ENCODE measurements around the gene TECPR2.
A peak's percentile ranks its signal among the peaks of the same experiment; 100 is the strongest.

Gene TECPR2

DNA sequence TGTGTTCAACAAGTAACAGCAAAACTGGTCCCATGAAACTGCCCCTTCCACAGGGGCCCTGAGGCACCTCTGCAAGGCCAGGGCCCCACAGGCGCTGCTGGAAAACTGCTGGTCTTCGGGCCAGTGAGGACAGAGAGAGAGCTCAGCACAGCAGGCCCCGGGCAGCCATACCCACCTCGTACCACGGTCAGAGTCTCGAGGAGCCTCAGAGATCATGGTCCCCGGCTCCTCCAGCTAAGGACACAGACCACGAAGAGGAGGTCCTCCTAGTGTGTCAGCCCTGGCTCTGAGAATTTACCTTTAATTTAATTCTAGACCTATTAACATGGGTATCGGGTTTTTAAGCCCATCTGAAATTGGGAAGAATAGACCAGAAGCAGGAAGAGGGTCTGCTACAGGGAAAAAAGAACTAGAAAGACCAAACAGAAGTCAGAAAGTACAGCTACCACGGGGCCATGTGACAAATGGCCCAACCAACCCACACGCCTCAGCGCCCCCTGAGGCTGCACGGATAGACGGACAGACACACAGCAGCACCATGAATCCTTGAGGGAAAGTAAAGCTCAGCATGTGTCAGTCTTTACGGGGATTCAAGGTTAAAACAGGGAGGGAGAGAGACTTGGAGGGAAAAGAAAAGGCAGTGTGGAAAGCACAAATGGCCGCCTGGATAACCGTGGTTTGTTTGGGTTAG lies 123.9 kb downstream of the TECPR2 start:
- in situ Hi-C loops (cut with MboI; ENCODE audit: low pct_unique_long_range_greater_than_20kb, low sequenced_read_pairs), result no loop called here
- DNase-seq, result no peak

DNA sequence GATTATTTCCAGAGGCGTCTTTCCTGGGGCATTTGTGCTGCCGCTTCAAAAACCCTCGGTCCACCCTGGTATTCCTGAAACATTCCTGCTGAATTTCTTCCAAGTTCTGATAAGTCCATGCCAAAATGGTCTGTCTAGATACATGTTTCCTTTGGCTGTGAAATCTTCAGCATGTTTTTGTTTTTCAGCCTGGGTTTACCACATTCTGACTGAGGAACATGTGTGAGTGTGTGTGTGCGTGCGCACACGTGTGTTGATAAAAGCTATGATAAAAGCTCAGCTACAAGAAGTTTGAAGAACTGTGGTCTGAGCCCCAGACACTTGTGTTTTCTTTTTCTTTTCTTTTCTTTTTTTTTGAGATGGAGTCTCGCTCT lies 124.5 kb downstream of the TECPR2 start:
- in situ Hi-C loops (cut with MboI; ENCODE audit: low pct_unique_long_range_greater_than_20kb, low sequenced_read_pairs), result no loop called here

DNA sequence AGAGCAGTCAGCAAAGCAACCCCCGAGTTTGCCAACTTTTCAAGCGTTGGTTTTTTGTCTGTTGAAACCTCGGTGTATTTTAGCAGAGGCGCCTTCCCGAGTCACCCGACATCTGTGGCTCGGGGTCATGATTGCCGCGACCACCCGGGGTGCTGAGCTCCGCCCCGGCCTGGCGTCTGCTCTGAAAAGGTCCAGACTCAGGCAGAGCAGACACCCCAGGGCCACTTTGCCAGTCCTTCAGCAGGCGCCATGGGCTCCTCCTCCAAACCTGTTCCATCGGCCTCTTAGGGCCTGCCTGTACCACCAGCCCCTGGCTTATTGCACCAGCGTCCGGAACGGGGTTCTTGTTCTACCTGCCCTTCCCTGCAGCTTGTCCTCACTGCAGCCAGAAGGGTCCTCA lies 127.7 kb downstream of the TECPR2 start:
- in situ Hi-C loops (cut with MboI; ENCODE audit: low pct_unique_long_range_greater_than_20kb, low sequenced_read_pairs), result no loop called here
- DNase-seq, result no peak

More for the DNA sequence above, 124.5 kb downstream of the TECPR2 start:
- no peak for DNase-seq

DNA sequence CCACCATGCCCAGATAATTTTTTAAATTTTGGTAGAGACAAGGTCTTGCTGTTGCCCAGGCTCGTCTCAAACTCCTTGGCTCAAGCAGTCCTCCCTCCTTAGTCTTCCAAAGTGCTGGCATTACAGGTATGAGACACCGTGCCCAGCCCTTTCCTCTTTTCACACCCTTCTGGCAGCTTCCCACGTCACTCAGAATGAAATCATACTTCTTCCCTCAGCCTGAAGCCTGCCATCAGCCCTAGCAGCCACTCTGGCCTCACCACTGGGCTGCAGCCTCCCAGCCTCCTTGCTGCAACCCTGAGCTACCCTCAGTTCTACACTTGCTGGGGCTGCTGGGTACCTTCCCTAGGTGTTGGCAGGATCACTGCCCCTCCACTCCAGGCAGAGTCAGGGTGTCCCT lies 128.6 kb downstream of the TECPR2 start:
- in situ Hi-C loops (cut with MboI; ENCODE audit: low pct_unique_long_range_greater_than_20kb, low sequenced_read_pairs), result no loop called here
- DNase-seq, result no peak

DNA sequence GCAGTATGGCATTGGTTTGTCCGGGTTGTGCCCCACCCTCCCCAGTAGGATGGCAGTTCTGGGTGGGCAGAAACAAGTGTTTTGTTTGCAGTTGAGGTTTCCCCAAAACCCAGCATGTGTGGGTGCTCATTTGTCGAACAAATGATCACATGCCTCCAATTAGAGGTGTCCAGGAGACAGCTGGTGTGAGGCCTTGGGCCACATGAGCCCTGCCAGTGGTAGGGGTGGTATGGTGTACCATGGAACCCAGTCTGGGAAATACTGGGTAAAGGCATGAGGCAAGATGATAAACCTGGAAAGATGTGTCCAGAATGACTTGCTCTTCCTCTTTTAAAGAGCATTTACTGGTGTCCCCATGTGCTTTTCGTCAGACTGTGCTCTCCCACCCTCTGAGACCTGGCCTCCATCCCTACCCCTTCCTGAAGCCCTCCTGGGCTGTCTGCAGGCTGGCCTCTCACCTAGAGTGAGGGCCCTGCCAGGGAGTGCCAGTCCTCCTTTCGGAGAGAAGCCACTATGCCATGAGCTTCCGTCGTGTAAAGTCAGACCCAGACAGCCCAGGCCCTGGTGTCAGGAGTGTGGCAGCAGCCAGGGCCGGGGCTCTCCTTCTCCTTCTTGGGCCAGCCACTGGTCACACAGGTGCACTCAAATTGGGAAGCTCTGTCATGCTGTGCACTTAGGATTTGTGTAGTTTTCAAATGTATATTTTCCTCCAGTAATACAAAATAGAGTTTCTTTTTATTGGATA lies 129.2 kb downstream of the TECPR2 start:
- no peak for DNase-seq
- in situ Hi-C loops (cut with MboI; ENCODE audit: low pct_unique_long_range_greater_than_20kb, low sequenced_read_pairs), result no loop called here

DNA sequence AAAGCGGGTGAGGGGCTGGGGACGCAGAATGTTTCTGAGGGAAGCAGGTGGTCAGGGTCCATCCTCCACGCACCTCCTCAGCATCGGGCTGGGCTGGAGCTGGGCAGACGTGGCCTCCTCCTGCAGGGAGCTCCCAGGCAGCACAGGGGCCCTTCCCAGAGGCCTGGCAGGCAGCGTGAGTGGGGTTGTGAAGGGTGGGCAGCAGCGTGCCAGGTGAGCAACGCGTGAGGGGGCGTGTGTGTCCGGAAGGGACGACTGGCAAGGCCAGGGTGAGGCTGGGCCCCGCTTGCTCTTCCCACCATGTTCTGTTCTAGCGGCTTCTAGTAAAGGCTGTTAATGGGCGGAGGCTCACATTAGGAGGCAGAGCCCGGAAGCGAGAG lies 129.8 kb downstream of the TECPR2 start:
- no peak for DNase-seq
- in situ Hi-C loops (cut with MboI; ENCODE audit: low pct_unique_long_range_greater_than_20kb, low sequenced_read_pairs), result no loop called here

DNA sequence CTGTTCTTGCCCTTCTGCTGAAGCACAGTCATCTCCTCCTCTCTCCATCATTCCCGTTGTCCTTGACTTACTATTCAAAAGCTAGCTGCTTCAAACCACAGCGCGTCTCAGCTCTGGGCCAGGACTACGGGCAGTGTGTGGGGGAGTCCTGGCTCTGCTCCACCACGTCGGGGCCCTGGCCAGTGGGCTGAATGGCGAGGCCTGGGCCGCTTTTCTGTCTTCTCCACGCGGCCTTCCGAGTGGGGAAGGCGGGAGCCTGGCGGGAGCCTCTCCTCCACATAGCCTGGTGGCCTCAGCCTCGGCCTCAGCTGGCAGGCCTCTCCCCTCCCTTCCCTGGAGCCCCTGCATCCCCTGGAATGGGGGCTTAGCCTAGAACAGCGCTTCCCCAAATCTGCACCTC lies 130.4 kb downstream of the TECPR2 start:
- in situ Hi-C loops (cut with MboI; ENCODE audit: low pct_unique_long_range_greater_than_20kb, low sequenced_read_pairs), result no loop called here
- no peak for DNase-seq

DNA sequence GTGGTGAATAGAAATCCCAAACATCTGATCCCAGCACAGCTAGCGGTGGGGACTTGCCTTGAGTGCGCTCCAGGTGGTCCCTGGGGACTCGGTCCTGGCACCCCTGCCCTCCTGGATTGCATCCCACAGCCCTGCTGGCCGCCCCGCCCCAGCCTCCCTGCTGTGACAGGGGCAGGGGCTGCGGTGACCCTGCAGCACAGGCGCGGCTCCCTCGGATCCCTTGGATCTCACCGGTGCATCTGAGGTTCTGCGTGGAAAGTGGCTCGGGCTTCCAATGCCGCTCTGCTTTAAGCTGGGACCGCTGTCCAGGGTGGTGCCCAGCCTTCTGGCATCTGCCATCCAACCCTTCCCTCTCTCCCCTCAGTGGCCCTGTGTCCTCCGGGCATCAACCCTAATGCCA lies 130.8 kb downstream of the TECPR2 start:
- in situ Hi-C loops (cut with MboI; ENCODE audit: low pct_unique_long_range_greater_than_20kb, low sequenced_read_pairs), result no loop called here

DNA sequence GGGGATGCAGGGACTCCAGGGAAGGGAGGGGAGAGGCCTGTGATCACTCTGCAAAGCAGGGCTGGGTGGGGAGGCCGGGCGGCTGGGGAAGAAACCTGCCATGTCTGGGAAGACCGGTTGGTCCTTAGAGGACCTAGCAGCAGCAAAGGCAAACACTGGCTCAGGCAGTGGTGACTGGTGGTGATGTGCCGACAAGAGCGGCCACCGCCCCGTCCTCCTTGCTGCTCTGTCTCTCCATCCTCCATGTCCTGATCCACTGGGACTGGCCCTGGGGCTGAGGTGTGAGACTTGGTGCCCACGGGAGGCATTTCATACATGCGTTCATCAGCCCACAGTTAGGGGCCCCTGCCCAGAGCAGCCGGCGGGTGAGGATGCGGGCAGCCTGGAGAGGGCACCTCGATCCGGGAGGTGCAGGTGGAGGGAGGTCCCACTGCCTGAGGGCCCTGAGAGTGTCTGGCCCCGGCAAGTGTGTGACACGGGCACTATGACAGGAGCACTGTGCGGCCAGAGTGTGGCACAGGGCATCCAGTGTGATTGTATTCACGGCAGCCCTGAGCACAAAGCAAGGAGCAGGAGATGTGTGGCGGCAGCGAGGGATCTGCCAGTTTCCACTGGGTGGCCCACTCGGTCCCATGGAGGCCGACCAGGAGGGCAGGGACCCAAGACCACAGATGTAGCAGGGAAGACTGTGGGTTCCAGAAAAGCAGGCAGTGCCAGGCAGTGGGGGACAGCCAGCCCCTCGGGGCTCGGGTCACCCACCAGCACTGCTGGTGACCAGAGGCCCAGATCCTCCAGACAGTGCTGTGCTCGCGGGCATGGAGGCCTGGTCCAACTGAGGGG lies 133.0 kb downstream of the TECPR2 start:
- in situ Hi-C loops (cut with MboI; ENCODE audit: low pct_unique_long_range_greater_than_20kb, low sequenced_read_pairs), result no loop called here
- DNase-seq, result no peak

More for the DNA sequence above, 130.8 kb downstream of the TECPR2 start:
- no peak for DNase-seq

DNA sequence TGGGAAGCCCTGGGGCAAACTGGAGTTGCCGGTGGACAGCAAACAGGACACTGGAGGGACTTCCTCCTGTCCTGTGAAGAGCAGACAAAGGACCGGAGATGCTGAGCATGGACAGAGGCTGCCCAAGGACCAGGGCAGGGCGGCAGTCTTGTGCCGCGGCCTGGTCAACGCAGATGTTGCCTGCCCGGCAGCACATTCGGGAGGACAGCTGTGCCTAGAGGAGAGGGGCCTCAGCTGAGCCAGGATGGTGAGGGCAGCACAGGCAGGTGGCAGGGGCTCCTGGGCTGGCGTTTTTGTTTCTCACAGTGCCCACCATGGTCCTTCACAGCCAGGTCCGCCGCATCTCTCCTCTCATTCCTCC lies 133.6 kb downstream of the TECPR2 start:
- DNase-seq, result no peak
- in situ Hi-C loops (cut with MboI; ENCODE audit: low pct_unique_long_range_greater_than_20kb, low sequenced_read_pairs), result no loop called here

DNA sequence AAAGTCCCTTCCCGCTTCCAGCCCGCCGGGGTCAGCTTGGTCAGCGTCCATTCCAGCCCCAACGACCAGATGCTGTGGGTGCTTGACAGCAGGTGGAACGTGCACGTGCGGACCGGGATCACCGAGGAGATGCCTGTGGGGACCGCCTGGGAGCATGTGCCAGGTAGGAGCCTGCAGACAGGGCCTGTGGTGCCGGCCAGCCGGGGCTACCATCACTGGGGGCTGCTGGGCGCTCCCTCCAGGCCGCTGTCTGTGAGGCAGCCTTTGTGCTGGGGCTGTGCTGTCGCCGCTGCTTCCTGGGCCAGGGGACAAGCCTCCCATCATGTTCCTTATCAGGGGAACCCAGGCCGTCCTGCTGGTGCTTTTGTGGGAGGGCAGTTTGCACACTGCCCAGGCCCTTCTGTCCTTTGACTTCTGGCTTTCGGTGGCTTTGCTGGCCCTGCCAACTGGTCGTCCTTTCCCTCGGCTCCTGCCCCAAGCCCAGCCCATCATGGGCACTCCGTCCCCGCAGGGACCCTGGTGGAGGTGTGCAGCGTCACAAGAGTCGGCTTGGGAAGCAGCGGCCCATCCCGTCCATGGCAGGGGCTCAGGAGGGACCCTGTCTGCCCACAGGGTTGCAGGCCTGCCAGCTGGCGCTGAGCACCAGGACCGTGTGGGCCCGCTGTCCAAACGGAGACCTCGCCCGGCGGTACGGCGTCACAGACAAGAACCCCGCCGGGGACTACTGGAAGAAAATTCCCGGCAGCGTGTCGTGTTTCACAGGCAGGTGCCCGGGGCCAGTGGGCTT lies 134.4 kb downstream of the TECPR2 start:
- no peak for DNase-seq
- in situ Hi-C loops (cut with MboI; ENCODE audit: low pct_unique_long_range_greater_than_20kb, low sequenced_read_pairs), result no loop called here

DNA sequence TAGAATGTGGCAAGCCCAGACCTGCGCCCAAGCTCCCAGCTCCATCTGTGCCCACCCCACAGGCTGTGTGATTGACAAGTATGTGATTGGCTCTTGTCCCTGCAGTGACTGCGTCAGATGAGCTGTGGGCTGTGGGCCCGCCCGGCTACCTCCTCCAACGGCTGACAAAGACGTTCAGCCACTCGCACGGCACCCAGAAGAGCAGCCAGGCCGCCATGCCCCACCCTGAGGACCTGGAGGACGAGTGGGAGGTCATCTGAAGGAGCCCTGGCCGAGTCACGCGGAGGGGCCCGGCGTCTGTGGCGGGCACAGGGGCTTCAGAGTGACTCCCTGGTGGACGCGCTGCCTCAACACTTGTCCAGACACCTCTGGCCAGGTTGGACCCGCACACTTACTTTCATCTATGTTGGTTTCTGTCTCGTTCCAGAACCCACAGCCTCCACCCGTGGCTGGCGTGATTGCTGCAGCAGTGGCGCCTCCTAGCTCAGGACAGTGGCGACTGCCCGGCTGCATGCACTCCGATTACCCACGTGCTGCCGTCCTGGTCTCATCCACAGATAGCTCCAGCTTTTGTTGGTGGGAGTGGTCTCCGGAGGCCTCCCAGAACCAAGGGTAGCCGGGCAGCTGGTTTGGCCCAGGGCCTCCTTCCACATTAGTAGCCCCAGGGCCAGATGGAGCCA lies 135.4 kb downstream of the TECPR2 start:
- in situ Hi-C loops (cut with MboI; ENCODE audit: low pct_unique_long_range_greater_than_20kb, low sequenced_read_pairs), result no loop called here
- DNase-seq, result no peak

DNA sequence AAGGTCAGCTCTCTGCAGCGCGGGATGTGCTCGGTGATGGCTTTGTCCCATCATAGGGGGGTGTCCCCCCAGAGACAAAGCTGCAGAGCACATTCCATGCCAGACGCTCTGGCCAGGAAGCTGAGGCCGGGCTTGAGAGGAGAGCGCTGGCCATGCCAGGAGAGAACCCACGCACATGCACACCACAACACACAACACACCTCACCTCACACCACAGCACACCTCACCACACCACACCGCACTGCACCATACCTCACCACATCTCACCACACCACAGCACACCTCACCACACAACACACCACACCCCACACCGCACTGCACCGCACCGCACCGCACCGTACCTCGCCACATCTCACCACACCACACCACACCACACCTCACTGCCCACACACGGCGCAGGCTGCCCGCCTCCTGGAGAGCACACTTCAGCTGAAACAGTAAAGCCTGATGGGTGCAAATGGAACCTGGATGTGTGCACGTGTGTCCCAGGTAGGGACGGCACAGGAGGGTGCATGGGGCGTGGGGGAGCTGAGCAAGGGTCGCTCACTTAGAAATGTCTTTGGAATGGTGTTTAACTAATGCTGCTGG lies 136.0 kb downstream of the TECPR2 start:
- no peak for DNase-seq
- in situ Hi-C loops (cut with MboI; ENCODE audit: low pct_unique_long_range_greater_than_20kb, low sequenced_read_pairs), result no loop called here

DNA sequence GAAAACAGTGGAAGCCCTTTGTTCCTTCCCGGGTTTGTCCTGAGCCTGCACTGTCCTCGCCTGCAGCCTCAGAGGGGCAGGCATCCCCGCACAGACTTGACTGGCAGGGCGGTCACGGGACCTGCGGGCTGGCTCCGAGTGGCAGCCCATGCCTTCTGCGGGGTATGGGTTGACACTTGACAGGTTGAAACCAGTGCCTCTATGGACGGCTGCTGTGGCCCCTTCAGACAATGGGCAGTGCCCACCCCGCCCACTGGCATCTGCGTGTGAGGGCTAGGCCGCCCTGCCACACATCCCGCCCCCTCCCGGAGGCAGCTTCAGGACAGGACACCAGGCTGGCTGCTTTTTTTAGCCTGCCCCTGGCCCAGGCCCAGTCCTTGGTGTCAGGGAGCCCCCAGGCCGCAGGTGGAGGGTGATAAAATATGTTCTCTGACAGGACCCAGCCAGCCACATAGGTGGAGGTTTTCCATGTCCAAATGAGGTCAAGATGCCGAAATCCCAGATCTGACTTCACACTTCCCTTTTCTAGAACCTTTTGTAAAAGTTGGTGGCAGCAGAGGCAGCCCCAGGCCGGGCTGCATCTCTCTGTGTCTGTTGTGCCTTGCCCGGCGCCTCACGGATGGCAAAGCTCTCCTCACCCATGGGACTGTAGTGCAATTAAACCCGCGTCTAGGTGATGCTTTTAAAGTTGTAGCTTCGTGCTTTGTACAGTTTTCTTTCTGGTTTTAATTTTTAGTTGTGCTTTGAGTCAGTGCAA lies 136.8 kb downstream of the TECPR2 start:
- in situ Hi-C loops (cut with MboI; ENCODE audit: low pct_unique_long_range_greater_than_20kb, low sequenced_read_pairs), result no loop called here
- DNase-seq, result no peak

DNA sequence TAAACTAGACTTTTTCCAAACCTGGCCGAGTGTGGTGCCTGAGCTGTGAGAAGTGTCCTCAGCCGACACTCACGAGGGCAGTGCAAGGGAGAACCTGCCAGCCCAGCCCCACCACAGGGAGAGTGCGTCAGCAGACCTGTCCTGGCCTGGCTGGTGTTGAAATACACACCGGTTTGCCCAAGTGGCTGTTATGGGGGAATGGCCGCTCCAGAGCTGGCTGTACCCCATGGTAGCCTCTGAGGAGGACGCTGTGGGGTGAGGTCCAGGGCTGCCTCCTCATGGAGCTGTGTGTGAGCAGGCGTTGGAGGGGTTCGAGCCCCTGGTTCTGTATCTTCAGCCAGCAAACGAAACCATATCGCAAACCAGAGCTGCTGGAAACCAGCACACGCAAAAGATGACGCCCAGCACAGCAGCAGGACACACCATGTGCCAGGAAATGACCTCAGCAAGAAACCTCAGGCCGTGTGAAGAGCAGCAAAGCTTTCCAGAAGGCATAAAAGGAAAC lies 137.5 kb downstream of the TECPR2 start:
- in situ Hi-C loops (cut with MboI; ENCODE audit: low pct_unique_long_range_greater_than_20kb, low sequenced_read_pairs), result no loop called here
- DNase-seq, result peak; percentile 23

DNA sequence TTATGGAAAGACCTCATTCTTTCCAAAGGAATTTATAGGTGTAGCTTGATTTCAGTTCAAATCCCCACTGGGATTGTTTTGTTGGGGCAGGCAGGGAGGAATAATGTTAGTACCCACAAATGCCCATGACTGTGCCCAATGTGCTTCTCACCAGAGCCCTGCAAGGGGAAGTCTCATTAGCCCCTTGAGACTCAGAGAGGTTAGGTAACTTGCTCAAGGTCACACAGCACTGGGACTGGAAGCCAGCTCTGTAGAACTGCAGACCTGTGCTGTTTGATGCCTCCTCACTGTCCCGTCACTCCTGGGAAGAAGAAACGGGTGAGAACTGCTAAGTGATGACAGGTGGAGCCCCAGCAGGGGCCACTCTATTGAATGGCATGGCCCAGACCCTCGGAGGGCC lies 138.0 kb downstream of the TECPR2 start:
- in situ Hi-C loops (cut with MboI; ENCODE audit: low pct_unique_long_range_greater_than_20kb, low sequenced_read_pairs), result no loop called here
- no peak for DNase-seq

DNA sequence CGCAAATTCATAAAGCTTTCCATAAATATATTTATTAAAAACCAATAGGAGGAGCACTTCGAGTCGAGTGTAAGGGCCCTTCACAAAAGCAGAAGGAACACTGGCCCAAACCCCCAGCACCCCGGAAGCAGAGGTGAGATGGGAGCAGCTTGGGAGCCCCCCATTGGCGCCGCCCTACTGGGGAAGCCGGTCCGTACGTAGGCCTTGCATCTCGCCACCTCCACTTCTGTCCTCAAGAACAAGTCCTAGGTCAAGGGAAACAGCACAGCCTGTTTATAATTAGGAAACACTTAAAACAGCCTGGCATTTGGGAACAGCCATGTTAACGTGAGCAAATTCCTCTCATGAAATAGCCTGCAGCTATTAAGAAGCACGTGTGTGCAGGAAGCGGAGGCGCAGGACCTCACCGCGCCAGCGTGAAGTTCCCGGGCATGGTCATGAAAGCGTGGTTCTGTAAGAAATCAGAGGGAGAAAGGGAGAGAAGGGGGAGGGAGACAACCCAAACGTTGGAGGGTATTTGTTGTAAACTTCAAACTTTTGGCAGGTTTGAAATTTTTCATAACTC lies 139.1 kb downstream of the TECPR2 start:
- no peak for DNase-seq

More for the DNA sequence above, 139.1 kb downstream of the TECPR2 start:
- in situ Hi-C loops (cut with MboI; ENCODE audit: low pct_unique_long_range_greater_than_20kb, low sequenced_read_pairs), result no loop called here
